Right atrium auricular region (tissue), 2 donors: ENCODE data around the gene CMTM8. TPM values are rescaled to one million over a fixed set of nuclear protein-coding genes. Genes with fewer than 3 reads are reported as not detected.

Source experiments
- DNase-seq: peaks from one replicate; pipeline ENCODE4 v3.0.0-alpha.2; 2019; ENCODE audit warnings: low spot score
- H3K27ac ChIP-seq, 2 donors: fragments of 200-600 bp; sonication (generic); 1 replicate in 1 of 2; 2 replicates in 1 of 2; pipeline ENCODE4 v1.5.1; 2016 to 2019
- H3K27me3 ChIP-seq, 2 donors: fragments of 200-600 bp; sonication (generic); one replicate each; pipeline versions ENCODE4 v1.5.1 to v1.6.0; 2017 to 2019
- H3K36me3 ChIP-seq: fragments of 200-600 bp; sonication (generic); one replicate; pipeline ENCODE4 v1.5.1; 2016
- H3K4me1 ChIP-seq, 2 donors: fragments of 200-600 bp; sonication (generic); one replicate each; pipeline versions ENCODE4 v1.5.1 to v1.6.0; 2017 to 2019
- H3K4me3 ChIP-seq, 2 donors: fragments of 200-600 bp; sonication (generic); 1 replicate in 1 of 2; 2 replicates in 1 of 2; pipeline ENCODE4 v1.5.1; 2017 to 2019; ENCODE audit warnings: mild to moderate bottlenecking in 1 of 2, moderate library complexity in 1 of 2
- H3K9me3 ChIP-seq, 2 donors: fragments of 200-600 bp; sonication (generic); one replicate each; pipeline ENCODE4 v1.5.1; 2019
- CTCF ChIP-seq, 2 donors: fragments of 200-600 bp; sonication (generic); IDR thresholded peaks; one replicate each; pipeline ENCODE4 v1.5.1; 2019; ENCODE audit warnings: antibody characterized with exemption in 2 of 2
- total RNA-seq, 2 donors: library from RNA; depleted of rRNA; stranded (reverse); fragments of >200 nt; gene quantifications; one replicate each; pipeline ENCODE4 v1.1.0, GENCODE V29; 2016

CMTM8 gene
- total RNA-seq, 2 donors from 2014 or later = 3.1 to 7.1 TPM

GRCh38 chr3:32237670-32238452, 619 bp upstream of the CMTM8 start:
- no peaks in the 10 kb centered on the region for H3K36me3 ChIP-seq
- no peak for TF ChIP-seq CTCF (IDR thresholded peaks at IDR 0.05)
- DNase-seq = no peak
- H3K4me1 ChIP-seq = peaks cover 0 to 15% of the 10 kb centered on the region in 2 donors
- peak overlapping the region; percentile 65 to 84 for H3K27ac ChIP-seq
- H3K4me3 ChIP-seq = peak overlapping the region; percentile 65 to 67
- no peaks in the 10 kb centered on the region for H3K27me3 ChIP-seq
- H3K9me3 ChIP-seq = peaks cover 0 to 11% of the 10 kb centered on the region in 2 donors

GRCh38 chr3:32239307-32240158, 1.1 kb downstream of the CMTM8 start:
- H3K36me3 ChIP-seq = no peaks in the 10 kb centered on the region
- peak overlapping the region; percentile 65 to 67 for H3K4me3 ChIP-seq
- no peak for TF ChIP-seq CTCF (IDR thresholded peaks at IDR 0.05)
- H3K27me3 ChIP-seq = no peaks in the 10 kb centered on the region
- peak overlapping the region in 1 of 2 donors; percentile 84 for H3K27ac ChIP-seq
- peaks cover 0 to 15% of the 10 kb centered on the region in 2 donors for H3K4me1 ChIP-seq
- no peak for DNase-seq
- H3K9me3 ChIP-seq = peaks cover 0 to 11% of the 10 kb centered on the region in 2 donors

GRCh38 chr3:32240159-32240545, 1.7 kb downstream of the CMTM8 start:
- Histone ChIP-seq H3K27ac (no peak overlapping the region), H3K4me3 (peak overlapping the region in 1 of 2 donors; percentile 65), H3K27me3 (no peaks in the 10 kb centered on the region), H3K36me3 (no peaks in the 10 kb centered on the region), H3K9me3 (peaks cover 0 to 11% of the 10 kb centered on the region in 2 donors), H3K4me1 (peaks cover 0 to 15% of the 10 kb centered on the region in 2 donors)
- DNase-seq = no peak
- peak in 1 of 2 donors; percentile 46 for TF ChIP-seq CTCF (IDR thresholded peaks at IDR 0.05)

GRCh38 chr3:32241100-32241499, 2.6 kb downstream of the CMTM8 start:
- Histone ChIP-seq H3K4me3 (no peak overlapping the region), H3K4me1 (peaks cover 0 to 15% of the 10 kb centered on the region in 2 donors), H3K9me3 (peaks cover 0 to 11% of the 10 kb centered on the region in 2 donors), H3K36me3 (no peaks in the 10 kb centered on the region), H3K27me3 (no peaks in the 10 kb centered on the region), H3K27ac (no peak overlapping the region)
- DNase-seq = no peak
- no peak for TF ChIP-seq CTCF (IDR thresholded peaks at IDR 0.05)

- Histone ChIP-seq H3K4me3 (no peak overlapping the region), H3K36me3 (no peaks in the 10 kb centered on the region), H3K27ac (no peak overlapping the region), H3K4me1 (peaks cover 0 to 15% of the 10 kb centered on the region in 2 donors), H3K27me3 (no peaks in the 10 kb centered on the region), H3K9me3 (no peaks in the 10 kb centered on the region)
- DNase-seq = no peak
- no peak for TF ChIP-seq CTCF (IDR thresholded peaks at IDR 0.05)
These were observed 5.0 kb downstream of the CMTM8 start for GRCh38 chr3:32243519-32243918.
